ENCODE results near the gene TBC1D32.

The TBC1D32 gene

GRCh38 chr6:121354764-121355163 is 20.5 kb upstream of the TBC1D32 start:
- Histone ChIP-seq H3K79me1 (ENCODE audit: low read depth, low read length) (no peaks in the 10 kb centered on the region), H3K27me3 (ENCODE audit: control insufficient read depth in 3 of 3, insufficient read depth in 3 of 3, low read depth in 1 of 3, low read length in 3 of 3) (no peaks in the 10 kb centered on the region), H3K4me2 (ENCODE audit: insufficient read depth, low read length, poor library complexity, severe bottlenecking) (no peak overlapping the region), H2AFZ (ENCODE audit: low read length) (no peak overlapping the region), H3K4me1 (ENCODE audit: control insufficient read depth in 2 of 2, insufficient read depth in 1 of 2, low read depth in 1 of 2, low read length in 2 of 2) (no peaks in the 10 kb centered on the region), H2BK15ac (ENCODE audit: low read length) (no peak overlapping the region), H3K36me3 (replicated peaks in 1 of 2; ENCODE audit: control insufficient read depth in 2 of 2, insufficient read depth in 2 of 2, low read length in 2 of 2) (no peaks in the 10 kb centered on the region), H2BK120ac (ENCODE audit: low read depth, low read length) (no peak overlapping the region), H3K27ac (replicated peaks; ENCODE audit: low read length) (no peak overlapping the region), H3K18ac (ENCODE audit: low read length) (no peak overlapping the region), H2BK5ac (ENCODE audit: low read length) (no peak overlapping the region), H2BK12ac (ENCODE audit: low read length) (no peak overlapping the region), H4K91ac (ENCODE audit: low read depth, low read length, poor library complexity) (no peak overlapping the region), H3K14ac (ENCODE audit: low read length) (no peak overlapping the region), H4K8ac (ENCODE audit: low read depth, low read length) (no peak overlapping the region), H3K23ac (ENCODE audit: low read depth, low read length, poor library complexity) (no peak overlapping the region), H2AK5ac (ENCODE audit: low read depth, low read length) (no peak overlapping the region), H3K9me3 (replicated peaks in 1 of 2; ENCODE audit: control insufficient read depth in 2 of 2, insufficient read depth in 1 of 2, low read depth in 1 of 2, low read length in 2 of 2) (no peaks in the 10 kb centered on the region), H3K4me3 (ENCODE audit: low read length in 2 of 2) (no peak overlapping the region), H3K4ac (ENCODE audit: low read length) (no peak overlapping the region), H3K9ac (ENCODE audit: low read depth, low read length, poor library complexity) (no peak overlapping the region)
- no peak for DNase-seq (ENCODE audit: low spot score)
- WGBS, 2 donors (ENCODE audit: extremely low coverage in 2 of 2, insufficient read length in 2 of 2, insufficient replicate concordance in 1 of 2), result no CpG with 5 or more reads among the region's 7 CpGs

- H3K27me3 ChIP-seq (ENCODE audit: control insufficient read depth in 3 of 3, insufficient read depth in 3 of 3, low read depth in 1 of 3, low read length in 3 of 3), result no peaks in the 10 kb centered on the region
- H3K4me2 ChIP-seq (ENCODE audit: insufficient read depth, low read length, poor library complexity, severe bottlenecking), result no peak overlapping the region
- H3K4me1 ChIP-seq (ENCODE audit: control insufficient read depth in 2 of 2, insufficient read depth in 1 of 2, low read depth in 1 of 2, low read length in 2 of 2), result no peaks in the 10 kb centered on the region
- no peak overlapping the region for H3K18ac ChIP-seq (ENCODE audit: low read length)
- H2BK120ac ChIP-seq (ENCODE audit: low read depth, low read length), result no peak overlapping the region
- no peak overlapping the region for H3K4ac ChIP-seq (ENCODE audit: low read length)
- H3K36me3 ChIP-seq (replicated peaks in 1 of 2; ENCODE audit: control insufficient read depth in 2 of 2, insufficient read depth in 2 of 2, low read length in 2 of 2), result no peaks in the 10 kb centered on the region
- DNase-seq (ENCODE audit: low spot score), result no peak
- no peak overlapping the region for H4K8ac ChIP-seq (ENCODE audit: low read depth, low read length)
- H3K9me3 ChIP-seq (replicated peaks in 1 of 2; ENCODE audit: control insufficient read depth in 2 of 2, insufficient read depth in 1 of 2, low read depth in 1 of 2, low read length in 2 of 2), result no peaks in the 10 kb centered on the region
- no peak overlapping the region for H3K14ac ChIP-seq (ENCODE audit: low read length)
- no peak overlapping the region for H2BK5ac ChIP-seq (ENCODE audit: low read length)
- no peak overlapping the region for H4K91ac ChIP-seq (ENCODE audit: low read depth, low read length, poor library complexity)
- no peak overlapping the region for H2BK15ac ChIP-seq (ENCODE audit: low read length)
- no peak overlapping the region for H2BK12ac ChIP-seq (ENCODE audit: low read length)
- H3K9ac ChIP-seq (ENCODE audit: low read depth, low read length, poor library complexity), result no peak overlapping the region
- no peak overlapping the region for H3K27ac ChIP-seq (replicated peaks; ENCODE audit: low read length)
- no peak overlapping the region for H3K4me3 ChIP-seq (ENCODE audit: low read length in 2 of 2)
- WGBS, 2 donors (ENCODE audit: extremely low coverage in 2 of 2, insufficient read length in 2 of 2, insufficient replicate concordance in 1 of 2), result no CpG with 5 or more reads among the region's 1 CpG
- H3K79me1 ChIP-seq (ENCODE audit: low read depth, low read length), result no peaks in the 10 kb centered on the region
- H3K23ac ChIP-seq (ENCODE audit: low read depth, low read length, poor library complexity), result no peak overlapping the region
- H2AK5ac ChIP-seq (ENCODE audit: low read depth, low read length), result no peak overlapping the region
- H2AFZ ChIP-seq (ENCODE audit: low read length), result no peak overlapping the region
These were observed 18.7 kb upstream of the TBC1D32 start for GRCh38 chr6:121352941-121353340.

- no peak overlapping the region for H3K4me2 ChIP-seq (ENCODE audit: insufficient read depth, low read length, poor library complexity, severe bottlenecking)
- no CpG with 5 or more reads among the region's 1 CpG for WGBS, 2 donors (ENCODE audit: extremely low coverage in 2 of 2, insufficient read length in 2 of 2, insufficient replicate concordance in 1 of 2)
These were observed 17.6 kb upstream of the TBC1D32 start for GRCh38 chr6:121351916-121352315.

GRCh38 chr6:121349596-121349995 is 15.3 kb upstream of the TBC1D32 start:
- WGBS, 2 donors (ENCODE audit: extremely low coverage in 2 of 2, insufficient read length in 2 of 2, insufficient replicate concordance in 1 of 2), result no CpG with 5 or more reads among the region's 1 CpG
- H4K8ac ChIP-seq (ENCODE audit: low read depth, low read length), result no peak overlapping the region

More at GRCh38 chr6:121351916-121352315, 17.6 kb upstream of the TBC1D32 start:
- Histone ChIP-seq H4K91ac (ENCODE audit: low read depth, low read length, poor library complexity) (no peak overlapping the region), H3K14ac (ENCODE audit: low read length) (no peak overlapping the region), H4K8ac (ENCODE audit: low read depth, low read length) (no peak overlapping the region), H2BK15ac (ENCODE audit: low read length) (no peak overlapping the region), H3K9ac (ENCODE audit: low read depth, low read length, poor library complexity) (no peak overlapping the region), H3K9me3 (replicated peaks in 1 of 2; ENCODE audit: control insufficient read depth in 2 of 2, insufficient read depth in 1 of 2, low read depth in 1 of 2, low read length in 2 of 2) (no peaks in the 10 kb centered on the region), H2AFZ (ENCODE audit: low read length) (no peak overlapping the region), H2BK12ac (ENCODE audit: low read length) (no peak overlapping the region), H3K36me3 (replicated peaks in 1 of 2; ENCODE audit: control insufficient read depth in 2 of 2, insufficient read depth in 2 of 2, low read length in 2 of 2) (no peaks in the 10 kb centered on the region), H3K27ac (replicated peaks; ENCODE audit: low read length) (no peak overlapping the region), H3K27me3 (ENCODE audit: control insufficient read depth in 3 of 3, insufficient read depth in 3 of 3, low read depth in 1 of 3, low read length in 3 of 3) (no peaks in the 10 kb centered on the region), H3K4me3 (ENCODE audit: low read length in 2 of 2) (no peak overlapping the region), H3K18ac (ENCODE audit: low read length) (no peak overlapping the region), H3K4ac (ENCODE audit: low read length) (no peak overlapping the region), H3K79me1 (ENCODE audit: low read depth, low read length) (no peaks in the 10 kb centered on the region), H2BK5ac (ENCODE audit: low read length) (no peak overlapping the region), H3K4me1 (ENCODE audit: control insufficient read depth in 2 of 2, insufficient read depth in 1 of 2, low read depth in 1 of 2, low read length in 2 of 2) (no peaks in the 10 kb centered on the region), H2BK120ac (ENCODE audit: low read depth, low read length) (no peak overlapping the region), H3K23ac (ENCODE audit: low read depth, low read length, poor library complexity) (no peak overlapping the region), H2AK5ac (ENCODE audit: low read depth, low read length) (no peak overlapping the region)
- DNase-seq (ENCODE audit: low spot score), result no peak

More at GRCh38 chr6:121349596-121349995, 15.3 kb upstream of the TBC1D32 start:
- no peak overlapping the region for H2AFZ ChIP-seq (ENCODE audit: low read length)
- DNase-seq (ENCODE audit: low spot score), result no peak
- H2BK12ac ChIP-seq (ENCODE audit: low read length), result no peak overlapping the region
- H3K9me3 ChIP-seq (replicated peaks in 1 of 2; ENCODE audit: control insufficient read depth in 2 of 2, insufficient read depth in 1 of 2, low read depth in 1 of 2, low read length in 2 of 2), result no peaks in the 10 kb centered on the region
- no peak overlapping the region for H3K4ac ChIP-seq (ENCODE audit: low read length)
- no peak overlapping the region for H3K27ac ChIP-seq (replicated peaks; ENCODE audit: low read length)
- H2BK15ac ChIP-seq (ENCODE audit: low read length), result no peak overlapping the region
- no peak overlapping the region for H3K4me3 ChIP-seq (ENCODE audit: low read length in 2 of 2)
- H2BK120ac ChIP-seq (ENCODE audit: low read depth, low read length), result no peak overlapping the region
- H2AK5ac ChIP-seq (ENCODE audit: low read depth, low read length), result no peak overlapping the region
- no peaks in the 10 kb centered on the region for H3K79me1 ChIP-seq (ENCODE audit: low read depth, low read length)
- H3K14ac ChIP-seq (ENCODE audit: low read length), result no peak overlapping the region
- no peak overlapping the region for H3K23ac ChIP-seq (ENCODE audit: low read depth, low read length, poor library complexity)
- no peak overlapping the region for H2BK5ac ChIP-seq (ENCODE audit: low read length)
- H3K4me2 ChIP-seq (ENCODE audit: insufficient read depth, low read length, poor library complexity, severe bottlenecking), result no peak overlapping the region
- H3K36me3 ChIP-seq (replicated peaks in 1 of 2; ENCODE audit: control insufficient read depth in 2 of 2, insufficient read depth in 2 of 2, low read length in 2 of 2), result no peaks in the 10 kb centered on the region
- no peaks in the 10 kb centered on the region for H3K27me3 ChIP-seq (ENCODE audit: control insufficient read depth in 3 of 3, insufficient read depth in 3 of 3, low read depth in 1 of 3, low read length in 3 of 3)
- H3K18ac ChIP-seq (ENCODE audit: low read length), result no peak overlapping the region
- H4K91ac ChIP-seq (ENCODE audit: low read depth, low read length, poor library complexity), result no peak overlapping the region
- H3K4me1 ChIP-seq (ENCODE audit: control insufficient read depth in 2 of 2, insufficient read depth in 1 of 2, low read depth in 1 of 2, low read length in 2 of 2), result no peaks in the 10 kb centered on the region
- H3K9ac ChIP-seq (ENCODE audit: low read depth, low read length, poor library complexity), result no peak overlapping the region

All from neuronal stem cell (in vitro differentiated cells).